ENCODE results near the gene CEP295NL. TPM values are rescaled to one million over a fixed set of nuclear protein-coding genes. Genes with fewer than 3 reads are reported as not detected.

Gene CEP295NL
- total RNA-seq, 2 donors from 2014 or later = 0.72 to 0.82 TPM

GRCh38 chr17:78865682-78866390, 37.2 kb downstream of the CEP295NL start:
- no peaks in the 10 kb centered on the region for H3K27me3 ChIP-seq
- no peaks in the 10 kb centered on the region for H3K4me1 ChIP-seq
- TF ChIP-seq CTCF (IDR thresholded peaks at IDR 0.05) = peak; percentile 95
- intact Hi-C loops (cut with DNase I) = loop anchor here (1.0 to 5.0 kb wide), 2 partner anchors 56 to 105 kb away; no protein-coding TSS in a partner anchor
- DNase-seq = peak; percentile 91
- H3K9me3 ChIP-seq = no peaks in the 10 kb centered on the region
- no peak overlapping the region for H3K9ac ChIP-seq (ENCODE audit: low read depth in 2 of 2, low read length in 2 of 2)
- H3K4me3 ChIP-seq = no peak overlapping the region
- no peaks in the 10 kb centered on the region for H3K36me3 ChIP-seq
- H3K27ac ChIP-seq = no peak overlapping the region

GRCh38 chr17:78864117-78864516, 38.9 kb downstream of the CEP295NL start:
- TF ChIP-seq CTCF (IDR thresholded peaks at IDR 0.05) = no peak
- no peaks in the 10 kb centered on the region for H3K36me3 ChIP-seq
- H3K27me3 ChIP-seq = no peaks in the 10 kb centered on the region
- no peak for DNase-seq
- no peak overlapping the region for H3K4me3 ChIP-seq
- H3K9me3 ChIP-seq = no peaks in the 10 kb centered on the region
- H3K27ac ChIP-seq = no peak overlapping the region
- no peaks in the 10 kb centered on the region for H3K4me1 ChIP-seq
- intact Hi-C loops (cut with DNase I) = no loop called here
- no peak overlapping the region for H3K9ac ChIP-seq (ENCODE audit: low read depth in 2 of 2, low read length in 2 of 2)

- H3K27me3 ChIP-seq = no peaks in the 10 kb centered on the region
- no peaks in the 10 kb centered on the region for H3K36me3 ChIP-seq
- peak overlapping the region in 1 of 2 donors; percentile 24 for H3K9ac ChIP-seq (ENCODE audit: low read depth in 2 of 2, low read length in 2 of 2)
- H3K27ac ChIP-seq = peak overlapping the region; percentile 50
- no peak for TF ChIP-seq CTCF (IDR thresholded peaks at IDR 0.05)
- H3K4me3 ChIP-seq = no peak overlapping the region
- H3K9me3 ChIP-seq = no peaks in the 10 kb centered on the region
- H3K4me1 ChIP-seq = no peaks in the 10 kb centered on the region
- intact Hi-C loops (cut with DNase I) = no loop called here
- peak; percentile 76 for DNase-seq
Measured at GRCh38 chr17:78862073-78863023, 40.7 kb downstream of the CEP295NL start.

GRCh38 chr17:78861229-78861628, 41.8 kb downstream of the CEP295NL start:
- no peak overlapping the region for H3K4me3 ChIP-seq
- no peaks in the 10 kb centered on the region for H3K36me3 ChIP-seq
- no peaks in the 10 kb centered on the region for H3K9me3 ChIP-seq
- peak overlapping the region; percentile 50 for H3K27ac ChIP-seq
- intact Hi-C loops (cut with DNase I) = no loop called here
- H3K9ac ChIP-seq (ENCODE audit: low read depth in 2 of 2, low read length in 2 of 2) = no peak overlapping the region
- DNase-seq = no peak
- no peak for TF ChIP-seq CTCF (IDR thresholded peaks at IDR 0.05)
- H3K27me3 ChIP-seq = no peaks in the 10 kb centered on the region
- H3K4me1 ChIP-seq = no peaks in the 10 kb centered on the region

- Histone ChIP-seq H3K4me3 (no peak overlapping the region), H3K27ac (no peak overlapping the region), H3K9ac (ENCODE audit: low read depth in 2 of 2, low read length in 2 of 2) (no peak overlapping the region), H3K27me3 (no peaks in the 10 kb centered on the region), H3K9me3 (no peaks in the 10 kb centered on the region), H3K4me1 (no peaks in the 10 kb centered on the region), H3K36me3 (no peaks in the 10 kb centered on the region)
- TF ChIP-seq CTCF (IDR thresholded peaks at IDR 0.05) = no peak
- intact Hi-C loops (cut with DNase I) = no loop called here
- DNase-seq = no peak
Measured at GRCh38 chr17:78859051-78859450, 44.0 kb downstream of the CEP295NL start.
